ENCODE results near the gene CUTA.

Gene CUTA

GRCh38 chr6:33420491-33421343, 2.8 kb upstream of the CUTA start:
- peak; percentile 37 for DNase-seq

GRCh38 chr6:33419580-33420490, 1.9 kb upstream of the CUTA start, which contains the start of gene SYNGAP1:
SYNGAP1 (plus strand) TSS chr6:33420065; CDS start chr6:33420265, 200 bp downstream.
- peak; percentile 79 for DNase-seq

- DNase-seq = peak; percentile 18
Observed at GRCh38 chr6:33418690-33419291, 884 bp upstream of the CUTA start.

GRCh38 chr6:33417128-33417902, 592 bp downstream of the CUTA start:
- DNase-seq = peak; percentile 83

- DNase-seq = no peak
Observed at GRCh38 chr6:33416386-33417127, 1.4 kb downstream of the CUTA start.

- DNase-seq = no peak
Observed at GRCh38 chr6:33415831-33416230, 2.1 kb downstream of the CUTA start.

- peak; percentile 27 for DNase-seq
Observed at GRCh38 chr6:33414592-33415271, 3.2 kb downstream of the CUTA start.

GRCh38 chr6:33413241-33414120, 4.4 kb downstream of the CUTA start:
- DNase-seq = no peak

- DNase-seq = no peak
Observed at GRCh38 chr6:33412140-33413009, 5.5 kb downstream of the CUTA start.

GRCh38 chr6:33411632-33412005, 6.3 kb downstream of the CUTA start:
- DNase-seq = no peak

- DNase-seq = peak; percentile 87
Observed at GRCh38 chr6:33410711-33411631, 6.9 kb downstream of the CUTA start, which contains the start of gene PHF1. PHF1 (plus strand) TSS chr6:33411014; CDS start chr6:33412264, 1,250 bp downstream.

- DNase-seq = peak; percentile 99
Observed at GRCh38 chr6:33410050-33410710, 7.7 kb downstream of the CUTA start.

GRCh38 chr6:33407132-33407718, 10.7 kb downstream of the CUTA start:
- DNase-seq = peak; percentile 45

- no peak for DNase-seq
Observed at GRCh38 chr6:33406126-33406525, 11.8 kb downstream of the CUTA start.

GRCh38 chr6:33405386-33405940, 12.4 kb downstream of the CUTA start:
- no peak for DNase-seq

- DNase-seq = no peak
Observed at GRCh38 chr6:33404884-33405283, 13.0 kb downstream of the CUTA start.
